ENCODE data around the gene RNF150.

RNF150 gene

GRCh38 chr4:141118381-141118780 lies 14.9 kb downstream of the RNF150 start:
- Histone ChIP-seq H3K27me3 (ENCODE audit: control insufficient read depth, insufficient read depth, low read length, poor library complexity, severe bottlenecking) (no peaks in the 10 kb centered on the region), H3K27ac (ENCODE audit: insufficient read depth, low read depth, low read length, poor library complexity, severe bottlenecking) (no peak overlapping the region), H3K4me3 (ENCODE audit: insufficient read depth, low read depth, low read length) (no peak overlapping the region), H3K36me3 (ENCODE audit: control insufficient read depth, insufficient read depth, low read length) (no peaks in the 10 kb centered on the region), H3K9me3 (ENCODE audit: control insufficient read depth, low read length) (no peaks in the 10 kb centered on the region), H3K4me1 (ENCODE audit: control insufficient read depth, insufficient read depth, low read length) (no peaks in the 10 kb centered on the region)
- 94 to 98% methylated on average over 2 of the region's 2 CpGs for WGBS, 2 experiments

DNA sequence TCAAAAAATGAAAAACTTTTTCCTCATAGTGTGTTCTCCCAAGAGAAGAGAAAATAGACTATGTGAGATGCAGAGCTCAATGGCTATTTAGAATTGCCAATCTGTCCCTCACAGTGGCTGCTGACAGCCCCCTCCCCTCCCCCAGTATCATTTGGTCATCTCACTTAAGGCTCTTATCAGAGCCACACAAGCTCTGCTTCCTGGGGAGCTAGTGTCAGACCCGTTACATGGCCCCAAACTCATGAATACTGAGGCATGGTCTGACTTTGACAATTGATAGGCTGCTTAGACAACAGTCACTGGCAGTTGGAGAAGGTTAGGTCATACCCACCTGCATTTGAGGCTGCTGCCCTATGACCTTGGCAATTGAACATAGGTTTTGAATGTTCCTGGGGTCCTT lies 15.3 kb downstream of the RNF150 start:
- Histone ChIP-seq H3K9me3 (ENCODE audit: control insufficient read depth, low read length) (no peaks in the 10 kb centered on the region), H3K36me3 (ENCODE audit: control insufficient read depth, insufficient read depth, low read length) (no peaks in the 10 kb centered on the region), H3K27ac (ENCODE audit: insufficient read depth, low read depth, low read length, poor library complexity, severe bottlenecking) (no peak overlapping the region), H3K27me3 (ENCODE audit: control insufficient read depth, insufficient read depth, low read length, poor library complexity, severe bottlenecking) (no peaks in the 10 kb centered on the region), H3K4me3 (ENCODE audit: insufficient read depth, low read depth, low read length) (no peak overlapping the region), H3K4me1 (ENCODE audit: control insufficient read depth, insufficient read depth, low read length) (no peaks in the 10 kb centered on the region)
- WGBS, 2 experiments: 78 to 89% methylated on average over 1 of the region's 1 CpG

GRCh38 chr4:141109983-141110382 lies 23.3 kb downstream of the RNF150 start:
- Histone ChIP-seq H3K4me3 (ENCODE audit: insufficient read depth, low read depth, low read length) (no peak overlapping the region), H3K4me1 (ENCODE audit: control insufficient read depth, insufficient read depth, low read length) (no peaks in the 10 kb centered on the region), H3K27ac (ENCODE audit: insufficient read depth, low read depth, low read length, poor library complexity, severe bottlenecking) (no peak overlapping the region), H3K36me3 (ENCODE audit: control insufficient read depth, insufficient read depth, low read length) (no peaks in the 10 kb centered on the region), H3K27me3 (ENCODE audit: control insufficient read depth, insufficient read depth, low read length, poor library complexity, severe bottlenecking) (no peaks in the 10 kb centered on the region), H3K9me3 (ENCODE audit: control insufficient read depth, low read length) (no peaks in the 10 kb centered on the region)
- 75 to 76% methylated on average over 4 of the region's 4 CpGs for WGBS, 2 experiments

DNA sequence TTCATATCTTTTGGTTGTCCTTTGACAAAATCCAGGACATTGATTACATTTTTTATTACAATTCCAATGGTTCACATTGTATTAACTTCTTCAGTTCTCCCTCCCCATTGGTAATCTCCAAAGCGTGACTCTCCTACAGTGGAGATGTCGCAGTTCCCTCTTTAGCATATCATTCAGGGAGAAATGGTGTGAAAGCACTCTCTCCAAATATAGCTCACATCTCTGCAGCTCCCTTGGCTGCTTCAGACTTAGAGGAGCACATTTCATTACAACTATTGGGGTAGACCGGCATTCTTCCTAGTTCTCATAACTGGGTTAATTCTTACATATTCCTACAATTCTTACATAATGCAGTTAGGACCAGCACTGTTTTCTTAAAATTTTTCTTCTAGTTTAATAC lies 25.3 kb downstream of the RNF150 start:
- WGBS, 2 experiments: 86 to 89% methylated on average over 3 of the region's 3 CpGs
- H3K4me1 ChIP-seq (ENCODE audit: control insufficient read depth, insufficient read depth, low read length): no peaks in the 10 kb centered on the region
- H3K27me3 ChIP-seq (ENCODE audit: control insufficient read depth, insufficient read depth, low read length, poor library complexity, severe bottlenecking): no peaks in the 10 kb centered on the region
- H3K9me3 ChIP-seq (ENCODE audit: control insufficient read depth, low read length): no peaks in the 10 kb centered on the region
- no peak overlapping the region for H3K27ac ChIP-seq (ENCODE audit: insufficient read depth, low read depth, low read length, poor library complexity, severe bottlenecking)
- no peak overlapping the region for H3K4me3 ChIP-seq (ENCODE audit: insufficient read depth, low read depth, low read length)
- no peaks in the 10 kb centered on the region for H3K36me3 ChIP-seq (ENCODE audit: control insufficient read depth, insufficient read depth, low read length)

GRCh38 chr4:141102367-141102766 lies 30.9 kb downstream of the RNF150 start:
- Histone ChIP-seq H3K9me3 (ENCODE audit: control insufficient read depth, low read length) (no peaks in the 10 kb centered on the region), H3K4me3 (ENCODE audit: insufficient read depth, low read depth, low read length) (no peak overlapping the region), H3K36me3 (ENCODE audit: control insufficient read depth, insufficient read depth, low read length) (no peaks in the 10 kb centered on the region), H3K27me3 (ENCODE audit: control insufficient read depth, insufficient read depth, low read length, poor library complexity, severe bottlenecking) (no peaks in the 10 kb centered on the region), H3K27ac (ENCODE audit: insufficient read depth, low read depth, low read length, poor library complexity, severe bottlenecking) (no peak overlapping the region), H3K4me1 (ENCODE audit: control insufficient read depth, insufficient read depth, low read length) (no peaks in the 10 kb centered on the region)
- 95 to 97% methylated on average over 3 of the region's 3 CpGs for WGBS, 2 experiments

DNA sequence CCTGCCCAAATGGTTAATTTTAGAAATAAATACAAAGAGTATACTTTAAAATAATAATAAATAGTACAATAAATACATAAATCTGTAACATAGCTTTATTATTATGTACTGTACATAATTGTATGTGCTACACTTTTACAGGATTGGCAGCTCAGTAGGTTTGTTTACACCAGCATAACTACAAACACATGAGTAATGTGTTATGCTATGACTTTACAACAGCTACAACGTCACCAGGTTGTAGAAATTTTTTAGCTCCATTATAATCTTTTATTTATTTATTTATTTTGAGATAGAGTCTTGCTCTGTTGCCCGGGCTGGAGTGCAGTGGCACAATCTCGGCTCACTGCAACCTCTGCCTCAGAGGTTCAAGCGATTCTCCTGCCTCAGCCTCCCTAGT lies 31.8 kb downstream of the RNF150 start:
- Histone ChIP-seq H3K27ac (ENCODE audit: insufficient read depth, low read depth, low read length, poor library complexity, severe bottlenecking) (no peak overlapping the region), H3K9me3 (ENCODE audit: control insufficient read depth, low read length) (no peaks in the 10 kb centered on the region), H3K4me3 (ENCODE audit: insufficient read depth, low read depth, low read length) (no peak overlapping the region), H3K4me1 (ENCODE audit: control insufficient read depth, insufficient read depth, low read length) (no peaks in the 10 kb centered on the region), H3K27me3 (ENCODE audit: control insufficient read depth, insufficient read depth, low read length, poor library complexity, severe bottlenecking) (no peaks in the 10 kb centered on the region), H3K36me3 (ENCODE audit: control insufficient read depth, insufficient read depth, low read length) (no peaks in the 10 kb centered on the region)
- 89 to 91% methylated on average over 3 to 4 of the region's 4 CpGs for WGBS, 2 experiments

- no peak overlapping the region for H3K27ac ChIP-seq (ENCODE audit: insufficient read depth, low read depth, low read length, poor library complexity, severe bottlenecking)
- H3K36me3 ChIP-seq (ENCODE audit: control insufficient read depth, insufficient read depth, low read length): no peaks in the 10 kb centered on the region
- H3K27me3 ChIP-seq (ENCODE audit: control insufficient read depth, insufficient read depth, low read length, poor library complexity, severe bottlenecking): no peaks in the 10 kb centered on the region
- WGBS, 2 experiments: 92 to 100% methylated on average over 1 of the region's 1 CpG
- no peaks in the 10 kb centered on the region for H3K9me3 ChIP-seq (ENCODE audit: control insufficient read depth, low read length)
- H3K4me1 ChIP-seq (ENCODE audit: control insufficient read depth, insufficient read depth, low read length): no peaks in the 10 kb centered on the region
- H3K4me3 ChIP-seq (ENCODE audit: insufficient read depth, low read depth, low read length): no peak overlapping the region
Measured at GRCh38 chr4:141099326-141099725, 33.9 kb downstream of the RNF150 start.

DNA sequence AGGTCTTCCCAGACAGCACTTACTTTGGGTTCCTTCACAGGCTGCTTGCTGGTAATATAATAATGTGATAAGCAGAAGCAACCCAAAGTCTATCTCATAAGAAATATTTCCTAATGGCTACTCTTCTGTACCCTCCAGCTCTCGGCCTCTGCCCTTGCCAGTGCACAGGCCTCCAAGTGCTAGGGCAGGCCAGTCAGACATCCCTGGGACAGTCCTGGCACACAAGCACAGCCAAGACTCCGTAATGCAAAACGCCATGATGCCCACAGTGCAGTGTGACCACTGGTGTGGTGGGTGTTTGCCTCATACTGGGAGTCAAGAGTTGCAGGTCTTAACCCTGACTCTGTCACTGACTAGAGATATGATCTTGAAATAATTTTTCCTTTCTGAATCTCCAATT lies 35.1 kb downstream of the RNF150 start:
- H3K4me3 ChIP-seq (ENCODE audit: insufficient read depth, low read depth, low read length): no peak overlapping the region
- H3K36me3 ChIP-seq (ENCODE audit: control insufficient read depth, insufficient read depth, low read length): no peaks in the 10 kb centered on the region
- no peak overlapping the region for H3K27ac ChIP-seq (ENCODE audit: insufficient read depth, low read depth, low read length, poor library complexity, severe bottlenecking)
- no peaks in the 10 kb centered on the region for H3K27me3 ChIP-seq (ENCODE audit: control insufficient read depth, insufficient read depth, low read length, poor library complexity, severe bottlenecking)
- WGBS, 2 experiments: 78 to 85% methylated on average over 3 of the region's 3 CpGs
- no peaks in the 10 kb centered on the region for H3K9me3 ChIP-seq (ENCODE audit: control insufficient read depth, low read length)
- no peaks in the 10 kb centered on the region for H3K4me1 ChIP-seq (ENCODE audit: control insufficient read depth, insufficient read depth, low read length)

- Histone ChIP-seq H3K27me3 (ENCODE audit: control insufficient read depth, insufficient read depth, low read length, poor library complexity, severe bottlenecking) (no peaks in the 10 kb centered on the region), H3K36me3 (ENCODE audit: control insufficient read depth, insufficient read depth, low read length) (no peaks in the 10 kb centered on the region), H3K27ac (ENCODE audit: insufficient read depth, low read depth, low read length, poor library complexity, severe bottlenecking) (no peak overlapping the region), H3K9me3 (ENCODE audit: control insufficient read depth, low read length) (no peaks in the 10 kb centered on the region), H3K4me1 (ENCODE audit: control insufficient read depth, insufficient read depth, low read length) (no peaks in the 10 kb centered on the region), H3K4me3 (ENCODE audit: insufficient read depth, low read depth, low read length) (no peak overlapping the region)
- 32 to 50% methylated on average over 2 to 3 of the region's 3 CpGs for WGBS, 2 experiments
Measured at GRCh38 chr4:141090473-141090872, 42.8 kb downstream of the RNF150 start.

GRCh38 chr4:141081921-141082395 lies 51.3 kb downstream of the RNF150 start:
- no peaks in the 10 kb centered on the region for H3K27me3 ChIP-seq (ENCODE audit: control insufficient read depth, insufficient read depth, low read length, poor library complexity, severe bottlenecking)
- 96 to 97% methylated on average over 9 of the region's 9 CpGs for WGBS, 2 experiments
- H3K36me3 ChIP-seq (ENCODE audit: control insufficient read depth, insufficient read depth, low read length): no peaks in the 10 kb centered on the region
- no peak overlapping the region for H3K27ac ChIP-seq (ENCODE audit: insufficient read depth, low read depth, low read length, poor library complexity, severe bottlenecking)
- H3K4me1 ChIP-seq (ENCODE audit: control insufficient read depth, insufficient read depth, low read length): peaks cover 6% of the 10 kb centered on the region
- H3K4me3 ChIP-seq (ENCODE audit: insufficient read depth, low read depth, low read length): no peak overlapping the region
- no peaks in the 10 kb centered on the region for H3K9me3 ChIP-seq (ENCODE audit: control insufficient read depth, low read length)

- H3K4me1 ChIP-seq (ENCODE audit: control insufficient read depth, insufficient read depth, low read length): peaks cover 6% of the 10 kb centered on the region
- no peaks in the 10 kb centered on the region for H3K36me3 ChIP-seq (ENCODE audit: control insufficient read depth, insufficient read depth, low read length)
- no peaks in the 10 kb centered on the region for H3K27me3 ChIP-seq (ENCODE audit: control insufficient read depth, insufficient read depth, low read length, poor library complexity, severe bottlenecking)
- H3K4me3 ChIP-seq (ENCODE audit: insufficient read depth, low read depth, low read length): no peak overlapping the region
- WGBS, 2 experiments: 86 to 89% methylated on average over 8 of the region's 8 CpGs
- no peak overlapping the region for H3K27ac ChIP-seq (ENCODE audit: insufficient read depth, low read depth, low read length, poor library complexity, severe bottlenecking)
- no peaks in the 10 kb centered on the region for H3K9me3 ChIP-seq (ENCODE audit: control insufficient read depth, low read length)
Measured at GRCh38 chr4:141080668-141081067, 52.6 kb downstream of the RNF150 start.

Data from ectodermal cell (in vitro differentiated cells).